Tibial nerve (tissue), 4 donors: Measurements from ENCODE around the gene PCAT7. TPM values are rescaled to one million over a fixed set of nuclear protein-coding genes. Genes with fewer than 3 reads are reported as not detected.

ENCODE experiments used
- DNase-seq, 2 donors: peaks; one replicate each; pipeline ENCODE4 v3.0.0-alpha.2; 2019; ENCODE audit warnings: low spot score in 2 of 2
- H3K27ac ChIP-seq, 4 donors: fragments of 200-600 bp; sonication (generic) in 3 of 4; one replicate each; pipeline ENCODE4 v1.5.1; 2017 to 2019; ENCODE audit warnings: mild to moderate bottlenecking in 1 of 4
- H3K27me3 ChIP-seq, 2 donors: fragments of 200-600 bp; sonication (generic) in 1 of 2; one replicate each; pipeline versions ENCODE4 v1.5.1 to v1.6.0; 2017 to 2019
- H3K36me3 ChIP-seq, 3 donors: fragments of 200-600 bp; sonication (generic); one replicate each; pipeline ENCODE4 v1.5.1; 2018 to 2019
- H3K4me1 ChIP-seq, 4 donors: fragments of 200-600 bp; sonication (generic) in 3 of 4; one replicate each; pipeline ENCODE4 v1.5.1; 2017 to 2019
- H3K4me3 ChIP-seq, 4 donors: fragments of 200-600 bp; sonication (generic) in 3 of 4; one replicate each; pipeline ENCODE4 v1.5.1; 2017 to 2019; ENCODE audit warnings: mild to moderate bottlenecking in 1 of 4, moderate library complexity in 1 of 4
- H3K9me3 ChIP-seq, 4 donors: fragments of 200-600 bp; sonication (generic) in 3 of 4; one replicate each; pipeline ENCODE4 v1.5.1; 2017 to 2019
- CTCF ChIP-seq, 5 experiments: fragments of 200-600 bp in 3 of 5; fragments of 450-650 bp in 2 of 5; sonication (generic) in 3 of 5; IDR thresholded peaks; one replicate each; pipeline ENCODE4 v1.5.1; 2016 to 2019; ENCODE audit warnings: antibody characterized with exemption in 5 of 5, mild to moderate bottlenecking in 3 of 5, moderate library complexity in 2 of 5
- EP300 ChIP-seq, 2 donors: sonication (generic); formaldehyde crosslinking; IDR thresholded peaks; one replicate each; pipeline ENCODE4 v1.6.1; 2017; ENCODE audit warnings: antibody characterized with exemption in 2 of 2, mild to moderate bottlenecking in 1 of 2
- POLR2A ChIP-seq, 2 donors: fragments of 450-650 bp; IDR thresholded peaks; one replicate each; pipeline ENCODE4 v1.6.1; 2017; ENCODE audit warnings: antibody characterized with exemption in 2 of 2, mild to moderate bottlenecking in 2 of 2, moderate library complexity in 2 of 2
- WGBS, 2 donors: methylation state at CpG; one replicate each; pipeline ENCODE4 v1.1.5; 2018; 5-methylcytosine and 5-hydroxymethylcytosine counted together
- total RNA-seq, 4 donors: library from RNA; depleted of rRNA; stranded (reverse); fragments of >200 nt; gene quantifications; one replicate each; pipeline ENCODE4 v1.1.0, GENCODE V29; 2016

Gene PCAT7
- total RNA-seq, 4 donors from 2014 or later, result 0.22 TPM; not detected in 3

DNA sequence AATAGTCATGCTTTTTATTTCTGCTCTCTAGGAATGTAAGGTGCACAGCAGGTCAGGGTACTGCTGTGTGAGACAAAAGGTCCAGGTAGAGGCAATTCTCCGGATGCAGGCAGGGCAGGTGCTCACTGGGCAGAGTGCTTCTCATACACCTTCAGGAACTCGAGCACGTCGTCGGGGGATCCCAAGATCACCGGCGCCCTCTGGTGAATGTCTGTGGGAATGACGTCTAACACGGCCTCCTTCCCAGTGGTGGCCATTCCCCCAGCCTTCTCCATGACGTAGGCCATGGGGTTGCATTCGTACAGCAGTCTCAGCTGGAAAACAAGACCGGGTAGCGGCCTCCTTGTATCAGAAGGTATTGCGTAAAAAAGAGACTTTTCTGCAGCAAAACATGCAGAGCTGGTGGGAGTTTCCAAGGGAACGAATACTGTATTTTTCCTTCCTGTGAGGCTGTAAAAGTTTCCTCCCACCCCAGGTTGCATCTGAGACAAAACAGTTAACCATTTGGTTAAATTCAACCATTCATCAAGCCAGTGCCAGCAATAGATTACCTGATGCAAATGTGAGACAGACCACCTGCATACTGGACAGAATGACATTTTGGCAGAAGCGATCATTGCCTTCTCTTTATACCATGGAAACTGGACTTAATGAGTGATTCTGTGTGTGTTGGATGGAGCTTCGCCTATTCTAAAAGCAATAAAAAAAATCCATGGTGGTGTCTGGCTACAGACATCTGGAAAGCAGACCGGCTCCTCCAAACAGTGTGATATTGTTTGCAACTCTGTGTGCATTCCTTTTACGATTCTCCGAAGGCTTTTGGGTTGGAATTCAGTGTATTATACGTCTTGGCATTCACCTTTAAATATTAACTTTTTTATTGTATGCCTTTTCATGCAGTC, 48.6 kb downstream of the PCAT7 start:
- no peak overlapping the region for H3K27ac ChIP-seq
- H3K4me3 ChIP-seq, result no peak overlapping the region
- WGBS, 2 donors, result 15% methylated on average over 21 of the region's 21 CpGs
- peak; percentile 46 to 61 (median 54) for TF ChIP-seq CTCF (IDR thresholded peaks at IDR 0.05)
- TF ChIP-seq EP300 (IDR thresholded peaks at IDR 0.05), result no peak
- no peaks in the 10 kb centered on the region for H3K9me3 ChIP-seq
- no peaks in the 10 kb centered on the region for H3K36me3 ChIP-seq
- no peaks in the 10 kb centered on the region for H3K27me3 ChIP-seq
- peak; percentile 64 to 73 for DNase-seq
- peaks cover 0 to 8% (median 0%) of the 10 kb centered on the region in 4 donors for H3K4me1 ChIP-seq

GRCh38 chr9:94606646-94607422, 52.0 kb downstream of the PCAT7 start:
- no peak for TF ChIP-seq POLR2A (IDR thresholded peaks at IDR 0.05)
- TF ChIP-seq EP300 (IDR thresholded peaks at IDR 0.05), result no peak
- no peak for TF ChIP-seq CTCF (IDR thresholded peaks at IDR 0.05)
- WGBS, 2 donors, result 90 to 94% methylated on average over 24 of the region's 24 CpGs
- H3K27ac ChIP-seq, result no peak overlapping the region
- no peaks in the 10 kb centered on the region for H3K9me3 ChIP-seq
- DNase-seq, result no peak
- H3K4me3 ChIP-seq, result no peak overlapping the region
- peaks cover 0 to 8% (median 0%) of the 10 kb centered on the region in 4 donors for H3K4me1 ChIP-seq
- no peaks in the 10 kb centered on the region for H3K36me3 ChIP-seq
- H3K27me3 ChIP-seq, result no peaks in the 10 kb centered on the region

GRCh38 chr9:94607423-94607691, 52.5 kb downstream of the PCAT7 start:
- DNase-seq, result no peak
- no peak overlapping the region for H3K4me3 ChIP-seq
- WGBS, 2 donors, result 95 to 96% methylated on average over 8 of the region's 8 CpGs
- no peak overlapping the region for H3K27ac ChIP-seq
- peaks cover 0 to 8% (median 0%) of the 10 kb centered on the region in 4 donors for H3K4me1 ChIP-seq
- H3K27me3 ChIP-seq, result no peaks in the 10 kb centered on the region
- no peaks in the 10 kb centered on the region for H3K9me3 ChIP-seq
- no peaks in the 10 kb centered on the region for H3K36me3 ChIP-seq
- TF ChIP-seq EP300 (IDR thresholded peaks at IDR 0.05), result no peak
- no peak for TF ChIP-seq CTCF (IDR thresholded peaks at IDR 0.05)
- no peak for TF ChIP-seq POLR2A (IDR thresholded peaks at IDR 0.05)

- WGBS, 2 donors, result 78 to 84% methylated on average over 6 of the region's 6 CpGs
- H3K4me1 ChIP-seq, result no peaks in the 10 kb centered on the region
- no peak for TF ChIP-seq EP300 (IDR thresholded peaks at IDR 0.05)
- TF ChIP-seq POLR2A (IDR thresholded peaks at IDR 0.05), result no peak
- TF ChIP-seq CTCF (IDR thresholded peaks at IDR 0.05), result no peak
These were observed 55.3 kb downstream of the PCAT7 start for GRCh38 chr9:94610181-94610606.

DNA sequence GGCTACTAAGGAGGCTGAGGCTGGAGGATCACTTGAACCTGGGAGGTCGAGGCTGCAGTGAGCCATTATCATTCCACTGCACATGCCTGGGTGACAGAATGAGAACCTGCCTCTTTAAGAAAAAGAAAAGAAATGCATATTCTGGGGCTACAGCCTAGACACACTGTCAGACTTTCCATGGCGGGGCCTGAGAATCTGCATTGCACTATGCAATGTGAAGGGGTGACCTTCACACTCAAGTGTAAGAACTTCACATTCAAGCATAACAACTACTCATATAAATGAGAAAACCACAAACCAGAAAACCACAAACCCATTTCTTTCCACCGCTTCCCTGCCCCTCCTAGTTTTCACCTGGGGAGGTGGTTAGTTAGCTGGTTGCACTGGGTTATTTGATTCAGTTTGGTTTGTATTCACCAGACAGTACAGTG, 56.8 kb downstream of the PCAT7 start:
- H3K27me3 ChIP-seq, result no peaks in the 10 kb centered on the region

More at GRCh38 chr9:94610181-94610606, 55.3 kb downstream of the PCAT7 start:
- Histone ChIP-seq H3K4me3 (no peak overlapping the region), H3K27ac (no peak overlapping the region), H3K27me3 (no peaks in the 10 kb centered on the region), H3K9me3 (no peaks in the 10 kb centered on the region), H3K36me3 (no peaks in the 10 kb centered on the region)
- no peak for DNase-seq

More for the DNA sequence above, 56.8 kb downstream of the PCAT7 start:
- TF ChIP-seq EP300 (IDR thresholded peaks at IDR 0.05), result no peak
- no peak for TF ChIP-seq POLR2A (IDR thresholded peaks at IDR 0.05)
- TF ChIP-seq CTCF (IDR thresholded peaks at IDR 0.05), result no peak
- DNase-seq, result no peak
- Histone ChIP-seq H3K9me3 (no peaks in the 10 kb centered on the region), H3K27ac (no peak overlapping the region), H3K4me1 (no peaks in the 10 kb centered on the region), H3K4me3 (no peak overlapping the region), H3K36me3 (no peaks in the 10 kb centered on the region)
- 74 to 94% methylated on average over 3 of the region's 3 CpGs for WGBS, 2 donors
